SU-DHL-6 (cell line): ENCODE results near the gene MOCOS.

ENCODE experiments used
- H2AFZ ChIP-seq: fragments of 200-600 bp; sonication (generic); 2 replicates; pipeline ENCODE4 v1.6.1; 2014; ENCODE audit warnings: low read depth, mild to moderate bottlenecking, moderate library complexity, mixed read lengths, antibody characterized with exemption, low read length; ENCODE audit not compliant: severe bottlenecking
- H3F3A ChIP-seq: fragments of 200-600 bp; shearing (Covaris generic); 2 replicates; pipeline ENCODE4 v1.6.0; 2016; ENCODE audit warnings: antibody characterized with exemption, mild to moderate bottlenecking; ENCODE audit not compliant: insufficient read depth
- H3K27ac ChIP-seq: fragments of 200-600 bp; sonication (generic); 2 replicates; pipeline ENCODE4 v1.5.1; 2016; ENCODE audit warnings: low read depth, mild to moderate bottlenecking, low read length, moderate library complexity, mixed read lengths
- H3K27me3 ChIP-seq: fragments of 200-600 bp; sonication (generic), shearing (Covaris generic); 2 replicates; pipeline ENCODE4 v1.6.0; 2014; ENCODE audit warnings: mild to moderate bottlenecking, low read length
- H3K36me3 ChIP-seq: fragments of 200-600 bp; sonication (generic); 2 replicates; pipeline ENCODE4 v1.6.1; 2014; ENCODE audit warnings: mild to moderate bottlenecking, low read length, mixed read lengths
- H3K4me2 ChIP-seq: fragments of 300-600, 200-600 bp; shearing (Covaris generic), sonication (generic); 2 replicates; pipeline ENCODE4 v1.6.0; 2014; ENCODE audit warnings: low read length, low read depth, mild to moderate bottlenecking; ENCODE audit not compliant: poor library complexity, severe bottlenecking
- H3K4me3 ChIP-seq: fragments of 200-600 bp; sonication (generic); 2 replicates; pipeline ENCODE4 v1.5.1; 2014; ENCODE audit warnings: antibody characterized with exemption, low read length, mild to moderate bottlenecking, mixed read lengths; ENCODE audit not compliant: insufficient read depth, poor library complexity, severe bottlenecking
- H3K79me2 ChIP-seq: fragments of 200-600 bp; sonication (generic); 2 replicates; pipeline ENCODE4 v1.6.1; 2014; ENCODE audit warnings: mild to moderate bottlenecking, low read length, moderate library complexity; ENCODE audit not compliant: insufficient read depth
- H3K9ac ChIP-seq: fragments of 200-600 bp; sonication (generic); 2 replicates; pipeline ENCODE4 v1.7.0; 2014; ENCODE audit warnings: mild to moderate bottlenecking, low read length
- H3K9me2 ChIP-seq: fragments of 200-600 bp; sonication (generic); replicated peaks from 2 replicates; pipeline ENCODE4 v1.6.1; 2014; ENCODE audit warnings: low read length; ENCODE audit not compliant: insufficient read depth
- H3K9me3 ChIP-seq: fragments of 200-600 bp; sonication (generic); 2 replicates; pipeline ENCODE4 v1.6.1; 2014; ENCODE audit warnings: low read length, mixed read lengths; ENCODE audit not compliant: insufficient read depth
- H4K20me1 ChIP-seq: fragments of 200-600 bp; sonication (generic); 2 replicates; pipeline ENCODE4 v1.6.1; 2014; ENCODE audit warnings: low read depth, mild to moderate bottlenecking, antibody characterized with exemption, low read length, moderate library complexity, mixed read lengths
- CTCF ChIP-seq: fragments of 200-600 bp; sonication (generic); IDR thresholded peaks from one replicate; pipeline ENCODE4 v1.5.1; 2017; ENCODE audit warnings: antibody characterized with exemption, mild to moderate bottlenecking, low read length, moderate library complexity; ENCODE audit not compliant: insufficient read depth, poor library complexity, severe bottlenecking
- EZH2phosphoT487 ChIP-seq: fragments of 200-600 bp; sonication (generic), shearing (Covaris generic); conservative IDR thresholded peaks from 2 replicates; pipeline ENCODE4 v1.6.1; 2018; ENCODE audit warnings: mild to moderate bottlenecking, antibody characterized with exemption, low read length, moderate library complexity, mixed read lengths

The MOCOS gene

GRCh38 chr18:36295880-36296301, 108.6 kb downstream of the MOCOS start:
- Histone ChIP-seq H3K4me3 (no peak overlapping the region), H3K4me2 (no peak overlapping the region), H3K36me3 (no peaks in the 10 kb centered on the region), H3K9ac (no peak overlapping the region), H3K27me3 (no peaks in the 10 kb centered on the region), H3K9me2 (no peaks in the 10 kb centered on the region), H3K27ac (no peak overlapping the region), H3K79me2 (no peaks in the 10 kb centered on the region), H3K9me3 (no peaks in the 10 kb centered on the region), H2AFZ (no peak overlapping the region), H3F3A (no peaks in the 10 kb centered on the region), H4K20me1 (no peaks in the 10 kb centered on the region)
- no peak for TF ChIP-seq CTCF
- TF ChIP-seq EZH2phosphoT487: no peak

- no peak overlapping the region for H3K4me2 ChIP-seq
- H3K9me2 ChIP-seq: no peaks in the 10 kb centered on the region
- H3K9ac ChIP-seq: no peak overlapping the region
- no peaks in the 10 kb centered on the region for H3K79me2 ChIP-seq
- no peaks in the 10 kb centered on the region for H3K9me3 ChIP-seq
- H3F3A ChIP-seq: no peaks in the 10 kb centered on the region
- H3K4me3 ChIP-seq: no peak overlapping the region
- H2AFZ ChIP-seq: no peak overlapping the region
- H3K27me3 ChIP-seq: no peaks in the 10 kb centered on the region
- no peak overlapping the region for H3K27ac ChIP-seq
- H4K20me1 ChIP-seq: no peaks in the 10 kb centered on the region
- no peak for TF ChIP-seq EZH2phosphoT487
- no peak for TF ChIP-seq CTCF
- no peaks in the 10 kb centered on the region for H3K36me3 ChIP-seq
Measured at GRCh38 chr18:36296650-36297416, 109.5 kb downstream of the MOCOS start.

- no peaks in the 10 kb centered on the region for H3K36me3 ChIP-seq
- H3K27me3 ChIP-seq: no peaks in the 10 kb centered on the region
- TF ChIP-seq CTCF: no peak
- TF ChIP-seq EZH2phosphoT487: no peak
- no peak within 1 kb of the TSS for H3K27ac ChIP-seq
- H3K79me2 ChIP-seq: no peaks in the 10 kb centered on the region
- H3K9me3 ChIP-seq: no peaks in the 10 kb centered on the region
- no peaks in the 10 kb centered on the region for H3F3A ChIP-seq
- H3K4me2 ChIP-seq: no peak within 1 kb of the TSS
- H3K4me3 ChIP-seq: no peak within 1 kb of the TSS
- no peak within 1 kb of the TSS for H3K9ac ChIP-seq
- H2AFZ ChIP-seq: no peak within 1 kb of the TSS
- no peaks in the 10 kb centered on the region for H3K9me2 ChIP-seq
- no peaks in the 10 kb centered on the region for H4K20me1 ChIP-seq
Measured at GRCh38 chr18:36297417-36298125, 110.3 kb downstream of the MOCOS start, which contains the start of gene FHOD3. FHOD3 (plus strand) TSS chr18:36297713; CDS start chr18:36297836, 123 bp downstream.
